ENCODE data around the gene SLC35B2. TPM values are rescaled to one million over a fixed set of nuclear protein-coding genes. Genes with fewer than 3 reads are reported as not detected.

SLC35B2 gene
- total RNA-seq, 1 experiment from 2014 or later = 28.9 TPM

GRCh38 chr6:44271406-44271723 is 14.0 kb upstream of the SLC35B2 start:
- TF ChIP-seq FOXP4 (CRISPR knock-in tag; IDR thresholded peaks at IDR 0.05) = no peak
- no peak for TF ChIP-seq ETV6 (CRISPR knock-in tag; IDR thresholded peaks at IDR 0.05)
- no peak for TF ChIP-seq USF1 (CRISPR knock-in tag; IDR thresholded peaks at IDR 0.05)
- no peak for TF ChIP-seq RORB (CRISPR knock-in tag; IDR thresholded peaks at IDR 0.05)
- TF ChIP-seq ERG (CRISPR knock-in tag; IDR thresholded peaks at IDR 0.05) = no peak
- no peak for TF ChIP-seq NR3C1 (CRISPR knock-in tag; conservative IDR thresholded peaks at IDR 0.05; ENCODE audit: low read depth)
- no peak for TF ChIP-seq SP1 (CRISPR knock-in tag; conservative IDR thresholded peaks at IDR 0.05)
- no peak for TF ChIP-seq TP53 (CRISPR knock-in tag; IDR thresholded peaks at IDR 0.05)
- no peak for TF ChIP-seq ZNF512 (CRISPR knock-in tag; IDR thresholded peaks at IDR 0.05; ENCODE audit: borderline replicate concordance)
- no peak for TF ChIP-seq FOXP1 (CRISPR knock-in tag; IDR thresholded peaks at IDR 0.05; ENCODE audit: borderline replicate concordance)
- TF ChIP-seq ZNF671 (CRISPR knock-in tag; IDR thresholded peaks at IDR 0.05) = no peak
- TF ChIP-seq KAT7 (CRISPR knock-in tag; IDR thresholded peaks at IDR 0.05; ENCODE audit: borderline replicate concordance) = no peak
- no peak for TF ChIP-seq TEAD1 (CRISPR knock-in tag; IDR thresholded peaks at IDR 0.05)
- no peak for TF ChIP-seq OVOL2 (CRISPR knock-in tag; IDR thresholded peaks at IDR 0.05; ENCODE audit: borderline replicate concordance)
- no peak for TF ChIP-seq NFE2L1 (CRISPR knock-in tag; IDR thresholded peaks at IDR 0.05)
- no peak for TF ChIP-seq STAT6 (CRISPR knock-in tag; conservative IDR thresholded peaks at IDR 0.05; ENCODE audit: low read depth)
- TF ChIP-seq ESRRA (CRISPR knock-in tag; IDR thresholded peaks at IDR 0.05; ENCODE audit: borderline replicate concordance) = no peak
- no peak for ATAC-seq
- POLR2A ChIA-PET = interaction anchor here (1.6 kb wide), 1 partner anchor 17 kb away, joined by 5 read pairs; no protein-coding TSS in a partner anchor
- H3K4me1 Mint-ChIP-seq = peaks cover 34% of the 10 kb centered on the region
- no peak for DNase-seq (ENCODE audit: low spot score)
- CTCF ChIA-PET = interaction anchor here (0.8 to 6.3 kb wide), 6 partner anchors 14 to 70 kb away, joined by 3 to 109 read pairs (median 28); partner anchors contain the start of genes AARS2 and SPATS1
- no peaks in the 10 kb centered on the region for H3K36me3 Mint-ChIP-seq
- H3K4me3 Mint-ChIP-seq = peak overlapping the region; percentile 68
- no peaks in the 10 kb centered on the region for H3K9me3 Mint-ChIP-seq
- H3K27me3 Mint-ChIP-seq (ENCODE audit: low read depth) = peaks cover 34% of the 10 kb centered on the region
- H3K27ac Mint-ChIP-seq = no peak overlapping the region
